GM21515 (cell line): ENCODE data around the gene ART5.

Experiments
- ATAC-seq: cut with Tn5 transposase; IDR thresholded peaks from one replicate; pipeline ENCODE4 v1.9.1; 2021; ENCODE audit not compliant: unreplicated experiment

ART5 gene

GRCh38 chr11:3641701-3642070, at the start of gene ART5:
TSS of gene ART5 (minus strand) at chr11:3641992. CDS start at chr11:3641862, 130 bp downstream.
- ATAC-seq = no peak

- ATAC-seq = no peak
These were observed 45.0 kb upstream of the ART5 start for GRCh38 chr11:3686751-3687150.

GRCh38 chr11:3685923-3686322, 44.1 kb upstream of the ART5 start:
- ATAC-seq = no peak

GRCh38 chr11:3684819-3685172, 43.0 kb upstream of the ART5 start:
- ATAC-seq = no peak

GRCh38 chr11:3684129-3684818, 42.5 kb upstream of the ART5 start:
- no peak for ATAC-seq

- no peak for ATAC-seq
These were observed 41.2 kb upstream of the ART5 start for GRCh38 chr11:3683039-3683438.

- no peak for ATAC-seq
These were observed 37.3 kb upstream of the ART5 start for GRCh38 chr11:3679077-3679476.

- ATAC-seq = no peak
These were observed 34.2 kb upstream of the ART5 start for GRCh38 chr11:3675971-3676370.

GRCh38 chr11:3674189-3674588, 32.4 kb upstream of the ART5 start:
- no peak for ATAC-seq

GRCh38 chr11:3671334-3672254, 29.8 kb upstream of the ART5 start, which contains the start of gene CHRNA10:
TSS of gene CHRNA10 (minus strand) at chr11:3671384. CDS start at chr11:3671312, 72 bp downstream.
- ATAC-seq = no peak

GRCh38 chr11:3669742-3670183, 28.0 kb upstream of the ART5 start:
- ATAC-seq = no peak

- ATAC-seq = no peak
These were observed 27.3 kb upstream of the ART5 start for GRCh38 chr11:3669128-3669527.

GRCh38 chr11:3667149-3668035, 25.6 kb upstream of the ART5 start:
- ATAC-seq = no peak

- ATAC-seq = no peak
These were observed 24.3 kb upstream of the ART5 start for GRCh38 chr11:3666023-3666530.

- no peak for ATAC-seq
These were observed 23.7 kb upstream of the ART5 start for GRCh38 chr11:3665336-3666022.

GRCh38 chr11:3664032-3664630, 22.3 kb upstream of the ART5 start:
- no peak for ATAC-seq

- no peak for ATAC-seq
These were observed 21.1 kb upstream of the ART5 start for GRCh38 chr11:3662856-3663255.

- ATAC-seq = no peak
These were observed 19.2 kb upstream of the ART5 start for GRCh38 chr11:3660960-3661359.

- ATAC-seq = no peak
These were observed 18.1 kb upstream of the ART5 start for GRCh38 chr11:3659595-3660515.
